ENCODE measurements around the gene DMD.

Gene DMD

DNA sequence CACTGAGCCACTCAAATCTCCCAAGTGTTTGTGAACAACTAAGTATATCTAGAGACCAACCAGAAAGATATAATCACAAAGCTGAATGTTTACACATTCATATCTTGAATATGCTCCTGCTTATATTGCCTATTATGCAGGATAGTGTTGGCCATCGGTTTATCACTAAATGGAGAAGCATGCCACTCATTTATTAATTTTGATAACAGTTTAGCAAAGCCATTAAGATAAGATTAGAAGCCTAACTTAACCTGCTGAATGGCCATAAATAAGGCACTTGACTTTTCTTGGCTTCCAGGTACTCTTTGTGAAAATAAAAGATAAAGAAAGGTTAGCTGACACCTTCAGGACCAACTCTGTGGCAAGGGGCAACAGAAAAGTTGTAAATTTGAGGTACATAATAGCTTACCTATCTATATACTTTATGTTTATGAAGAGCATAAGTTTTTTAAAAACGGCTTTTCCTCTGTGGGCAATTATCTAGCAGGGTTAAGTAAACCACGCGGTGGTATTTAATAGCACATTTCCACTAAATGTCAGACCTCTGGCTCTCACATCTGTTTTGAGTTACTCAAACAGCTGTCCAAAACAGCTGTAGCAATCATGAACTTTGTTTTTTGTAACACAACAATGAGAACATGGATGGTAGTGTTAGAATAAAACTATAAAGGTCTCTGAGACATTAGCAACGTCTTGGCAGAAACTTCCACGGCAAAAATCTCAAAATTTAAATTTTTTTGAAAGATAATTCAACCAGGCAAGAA lies 2080.7 kb downstream of the DMD start:
- no peak for DNase-seq (ENCODE audit: extremely low spot score)
- ChIA-PET CTCF (interaction anchor here (1.2 kb wide), 1 partner anchor 32 kb away, joined by 3 read pairs; no protein-coding TSS in a partner anchor), POLR2A (no interaction called here)
- TF ChIP-seq CTCF (IDR thresholded peaks at IDR 0.05; ENCODE audit: control extremely low read depth, extremely low read depth, low read depth, missing control alignments), result no peak

- ChIA-PET POLR2A (no interaction called here), CTCF (no interaction called here)
- TF ChIP-seq CTCF (IDR thresholded peaks at IDR 0.05; ENCODE audit: control extremely low read depth, extremely low read depth, low read depth, missing control alignments), result no peak
- no peak for DNase-seq (ENCODE audit: extremely low spot score)
These were observed 2082.5 kb downstream of the DMD start for GRCh38 chrX:31128855-31129254.

- DNase-seq (ENCODE audit: extremely low spot score), result no peak
- CTCF ChIA-PET, result no interaction called here
- POLR2A ChIA-PET, result no interaction called here
- no peak for TF ChIP-seq CTCF (IDR thresholded peaks at IDR 0.05; ENCODE audit: control extremely low read depth, extremely low read depth, low read depth, missing control alignments)
These were observed 2083.6 kb downstream of the DMD start for GRCh38 chrX:31127716-31128115.

DNA sequence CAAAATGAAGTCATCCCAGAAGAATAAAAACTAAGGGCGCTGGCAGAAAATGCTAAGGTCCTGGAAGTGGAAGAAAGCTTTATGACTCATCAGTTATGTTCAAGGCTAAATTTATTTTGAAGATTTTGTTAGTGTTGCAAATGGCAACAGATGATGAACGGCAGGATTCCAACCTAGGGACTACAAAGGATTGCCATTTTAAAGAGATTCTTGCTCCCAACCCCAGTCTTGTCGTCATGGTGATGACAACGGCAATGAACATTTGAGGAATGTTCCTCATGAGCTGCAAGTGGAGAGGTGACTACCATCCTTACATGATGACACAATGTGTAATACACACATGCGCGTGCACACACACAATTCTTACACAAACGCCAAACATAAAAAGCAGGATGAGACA lies 2085.1 kb downstream of the DMD start:
- CTCF ChIA-PET, result no interaction called here
- no peak for DNase-seq (ENCODE audit: extremely low spot score)
- TF ChIP-seq CTCF (IDR thresholded peaks at IDR 0.05; ENCODE audit: control extremely low read depth, extremely low read depth, low read depth, missing control alignments), result no peak
- POLR2A ChIA-PET, result no interaction called here

- CTCF ChIA-PET, result no interaction called here
- no peak for TF ChIP-seq CTCF (IDR thresholded peaks at IDR 0.05; ENCODE audit: control extremely low read depth, extremely low read depth, low read depth, missing control alignments)
- no peak for DNase-seq (ENCODE audit: extremely low spot score)
- POLR2A ChIA-PET, result no interaction called here
These were observed 2086.8 kb downstream of the DMD start for GRCh38 chrX:31124536-31124935.

GRCh38 chrX:31123335-31123734 lies 2088.0 kb downstream of the DMD start:
- POLR2A ChIA-PET, result no interaction called here
- DNase-seq (ENCODE audit: extremely low spot score), result no peak
- CTCF ChIA-PET, result no interaction called here

More at GRCh38 chrX:31123335-31123734, 2088.0 kb downstream of the DMD start:
- no peak for TF ChIP-seq CTCF (IDR thresholded peaks at IDR 0.05; ENCODE audit: control extremely low read depth, extremely low read depth, low read depth, missing control alignments)

All from GM10248 (cell line).